SIG-M5 (cell line): ENCODE measurements around the gene PBRM1.
"Not testable (repeated sequence)": the region's sequence is repeated elsewhere in the genome, so short reads cannot be mapped to it uniquely, and the experiment has no call there.

ENCODE experiments used
- DNase-seq: peaks from one replicate; lab custom pipeline; 2025; lab: John Stamatoyannopoulos, UW

PBRM1 gene

GRCh38 chr3:52536369-52537164 is 149.1 kb downstream of the PBRM1 start, which contains the start of gene UQCC5:
UQCC5 (plus strand) TSS chr3:52536605; CDS start chr3:52536756, 151 bp downstream.
- DNase-seq, result peak; percentile 92

DNA sequence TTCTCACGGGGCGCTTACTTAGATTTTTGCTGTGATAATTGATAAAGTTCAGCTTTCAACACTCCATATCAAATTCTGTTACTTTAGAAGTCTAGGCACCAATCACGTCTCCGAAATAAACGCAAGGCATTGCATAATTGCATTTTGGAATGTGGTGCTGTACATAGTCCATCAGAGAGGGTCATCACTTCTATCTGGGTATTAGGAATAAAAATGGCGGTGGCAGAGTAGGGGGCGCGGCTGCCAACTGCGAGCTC is 149.7 kb downstream of the PBRM1 start:
- DNase-seq, result no peak

DNA sequence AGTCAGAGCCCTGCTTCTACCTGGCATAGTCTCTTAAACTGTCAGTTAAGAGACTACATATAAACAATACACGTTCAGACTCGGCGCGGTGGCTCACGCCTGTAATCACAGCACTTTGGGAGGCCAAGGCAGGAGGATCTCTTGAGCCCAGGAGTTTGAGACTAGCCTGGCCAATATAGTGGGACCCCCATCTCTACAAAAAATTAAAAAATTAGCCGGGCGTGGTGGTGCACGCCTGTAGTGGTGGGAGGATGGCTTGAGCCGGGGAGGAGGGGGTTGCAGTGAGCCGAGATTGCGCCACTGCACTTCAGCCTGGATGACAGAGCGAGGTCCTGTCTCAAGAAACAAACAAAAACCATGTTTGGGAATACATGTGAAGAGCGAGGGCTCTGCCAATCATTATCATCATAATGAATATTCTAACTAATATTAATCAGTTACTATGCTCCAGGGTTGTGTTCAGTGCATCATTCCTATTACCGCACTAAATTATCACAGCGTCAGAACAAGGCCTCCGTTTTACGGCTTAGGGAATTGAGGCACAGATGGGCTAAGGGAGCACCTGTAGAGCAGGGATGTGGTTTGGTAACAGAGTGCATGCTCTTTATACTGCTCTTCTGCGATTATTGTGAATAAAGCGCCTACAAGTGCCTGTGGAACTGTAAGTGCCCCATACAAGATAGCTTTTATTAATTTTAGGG is 150.2 kb downstream of the PBRM1 start:
- no peak for DNase-seq

GRCh38 chr3:52534281-52535183 is 151.2 kb downstream of the PBRM1 start:
- no peak for DNase-seq

GRCh38 chr3:52533623-52534280 is 152.0 kb downstream of the PBRM1 start, which contains the start of gene NT5DC2:
NT5DC2 (minus strand) TSS chr3:52533857; CDS start chr3:52533737, 120 bp downstream.
- DNase-seq, result no peak

- no peak for DNase-seq
Observed at GRCh38 chr3:52532838-52533622, 152.7 kb downstream of the PBRM1 start.

DNA sequence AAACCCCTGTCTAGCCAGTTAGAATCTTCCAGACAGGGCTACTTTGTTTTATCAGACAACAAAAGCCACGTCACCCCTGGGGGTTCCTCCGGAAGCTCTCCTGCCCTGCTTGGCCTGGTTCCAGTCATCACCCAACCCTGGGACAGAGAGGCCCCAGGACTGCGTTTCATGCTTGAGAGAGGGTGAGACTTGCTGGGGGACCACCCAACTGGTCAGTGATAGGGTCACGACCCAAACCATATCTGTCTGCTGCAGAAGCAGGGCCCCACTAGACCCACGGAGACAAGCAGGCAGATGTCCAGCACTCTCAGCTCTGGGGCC is 153.2 kb downstream of the PBRM1 start:
- DNase-seq, result no peak

DNA sequence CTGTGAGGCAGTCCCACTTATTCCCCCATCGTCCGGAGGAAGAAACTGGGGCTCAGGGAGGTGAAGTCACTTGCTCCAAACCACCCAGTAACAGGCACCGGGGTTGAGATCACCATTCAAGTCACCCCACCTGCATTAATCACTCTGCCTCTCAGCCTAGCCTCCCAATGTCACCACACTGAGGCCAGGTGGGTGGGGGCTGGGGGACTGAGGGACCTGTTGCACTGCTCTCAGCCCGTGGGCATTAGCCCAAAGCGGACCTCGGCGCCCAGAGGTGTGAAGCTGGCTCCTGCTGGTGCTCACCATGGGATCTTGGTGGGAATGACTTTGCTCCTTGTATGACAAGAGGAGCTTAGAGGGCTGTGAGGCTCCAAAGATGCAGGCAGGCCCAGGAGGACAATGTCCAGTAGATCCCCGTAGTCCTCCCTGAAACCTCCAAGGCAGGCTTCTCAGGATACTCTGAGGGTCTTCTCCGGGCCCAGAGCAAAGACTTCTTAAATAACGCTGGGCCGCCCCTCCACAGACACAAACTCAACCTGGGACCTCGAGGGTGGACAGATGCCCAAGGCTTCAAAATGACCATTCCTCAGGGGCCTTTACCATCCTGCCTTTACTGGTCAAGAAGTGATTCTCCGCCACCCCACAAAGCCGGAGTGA is 153.7 kb downstream of the PBRM1 start:
- no peak for DNase-seq

- DNase-seq, result no peak
Observed at GRCh38 chr3:52530918-52531826, 154.5 kb downstream of the PBRM1 start.

DNA sequence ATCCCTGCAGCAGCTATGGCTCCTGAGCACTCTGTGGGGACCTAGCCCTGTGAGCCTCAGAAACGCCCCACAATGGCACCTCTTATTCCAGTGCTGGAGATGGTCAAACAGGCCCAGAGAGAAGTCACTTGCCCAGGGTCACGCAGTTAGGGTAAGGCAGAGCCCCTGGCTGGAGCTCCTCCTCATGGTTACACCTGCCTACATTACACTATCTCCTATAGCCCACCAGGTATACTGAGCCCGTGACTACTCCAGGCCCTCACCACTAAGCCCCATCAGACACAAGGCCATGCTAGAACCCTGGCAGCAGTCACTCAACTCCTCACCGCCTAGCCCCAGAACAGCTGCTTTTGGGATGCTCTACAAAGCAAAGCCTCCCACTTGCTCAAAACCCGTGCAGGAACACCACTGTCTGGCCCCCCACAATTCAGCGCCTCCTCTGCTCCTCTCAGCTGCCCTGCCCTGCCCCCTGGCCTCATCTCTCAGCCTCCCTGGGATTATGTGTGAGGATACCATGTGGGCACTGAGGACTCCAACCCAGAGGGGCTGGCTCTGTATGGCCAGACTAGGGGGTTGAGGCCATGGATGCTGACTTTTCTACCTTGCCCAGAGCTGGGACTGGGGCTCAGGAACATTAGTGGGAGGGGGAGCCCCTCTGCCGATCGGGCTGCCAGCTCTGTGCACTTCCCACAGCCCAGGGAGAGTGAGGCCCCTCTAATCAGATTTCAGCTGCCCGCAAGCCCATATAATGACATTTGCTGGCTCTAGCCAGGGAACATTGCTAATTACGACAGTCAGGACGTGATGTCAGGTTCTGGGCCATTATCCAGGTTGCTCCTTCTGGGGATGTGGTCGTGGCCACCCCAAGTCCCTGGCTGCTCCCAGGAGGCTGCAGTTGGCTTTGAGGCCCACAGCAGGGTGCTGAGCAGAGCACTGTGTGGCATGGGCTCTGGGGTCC is 156.1 kb downstream of the PBRM1 start:
- DNase-seq, result no peak

DNA sequence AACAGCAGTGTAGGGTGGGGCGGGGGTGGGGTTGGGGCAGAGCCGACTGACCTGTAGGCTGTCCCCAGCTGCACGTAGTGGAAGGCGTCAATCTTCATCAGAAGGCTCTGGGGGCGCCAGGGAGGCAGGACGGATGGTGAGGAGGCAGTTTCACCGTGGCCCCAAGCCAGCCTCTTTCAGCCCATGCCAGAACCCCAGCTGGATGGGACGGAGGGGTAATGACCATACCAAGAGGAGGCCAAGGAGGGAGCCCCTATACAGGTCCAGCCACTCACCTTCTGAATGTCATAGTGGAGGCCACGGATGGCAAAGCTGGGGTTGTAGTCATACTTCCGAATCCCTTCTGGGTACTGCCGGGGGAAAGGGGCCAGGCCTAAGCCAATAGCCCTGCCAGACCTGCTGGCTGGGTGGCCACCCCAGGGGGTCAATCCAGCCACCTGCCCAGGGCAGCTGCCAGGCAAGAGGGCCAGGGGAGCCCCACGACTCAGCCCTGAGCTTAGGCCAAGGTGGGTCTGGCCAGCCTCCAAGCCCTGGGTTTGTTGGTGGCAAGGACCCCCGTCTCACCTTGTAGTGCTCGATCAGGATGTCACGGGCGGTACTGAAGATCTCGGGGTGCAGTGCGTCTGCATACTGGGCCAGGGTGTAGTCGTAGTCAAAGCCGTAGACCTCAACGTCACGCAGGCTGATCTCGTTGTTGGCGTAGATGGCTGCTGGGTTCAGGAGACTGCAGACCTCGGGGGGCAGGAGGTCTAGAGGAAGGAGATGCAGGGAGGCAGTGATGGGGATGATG is 156.9 kb downstream of the PBRM1 start:
- DNase-seq, result no peak

GRCh38 chr3:52527732-52528585 is 157.8 kb downstream of the PBRM1 start:
- no peak for DNase-seq

DNA sequence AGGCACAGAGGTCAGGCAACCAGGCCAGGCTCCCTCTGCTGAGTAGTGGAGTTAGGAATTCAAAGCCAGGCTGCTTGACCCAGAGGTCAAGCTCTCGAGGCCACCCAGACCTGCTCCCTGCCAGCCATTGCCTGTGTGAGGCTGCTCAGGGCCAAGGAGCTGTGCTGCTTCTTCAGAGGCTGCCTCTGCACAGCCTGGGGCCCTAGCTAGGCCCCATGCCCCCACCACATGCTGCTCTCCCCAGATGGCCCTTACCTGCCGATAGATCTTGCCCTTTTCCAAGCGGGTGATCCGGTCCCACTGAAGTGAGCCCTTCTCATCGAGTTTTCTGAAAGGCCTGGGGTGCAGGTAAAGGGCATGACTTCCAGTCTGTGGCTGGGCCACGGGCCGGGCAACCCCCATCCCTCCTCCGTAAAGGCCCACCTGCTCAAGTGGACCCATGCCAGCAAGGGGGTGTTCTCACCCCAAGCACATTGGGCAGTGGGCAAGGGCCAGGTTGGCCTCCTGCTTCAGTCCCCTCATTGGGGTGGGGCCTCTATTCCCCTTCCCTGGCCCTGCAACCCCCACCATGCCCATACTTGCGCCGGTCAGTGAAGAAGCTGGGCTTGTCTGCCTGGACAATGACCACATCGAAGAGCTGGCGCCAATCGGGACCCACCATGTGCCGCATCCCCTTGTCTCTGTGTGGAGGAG is 158.5 kb downstream of the PBRM1 start:
- DNase-seq, result no peak

- not testable (repeated sequence) for DNase-seq
Observed at GRCh38 chr3:52526671-52527038, 159.1 kb downstream of the PBRM1 start.

DNA sequence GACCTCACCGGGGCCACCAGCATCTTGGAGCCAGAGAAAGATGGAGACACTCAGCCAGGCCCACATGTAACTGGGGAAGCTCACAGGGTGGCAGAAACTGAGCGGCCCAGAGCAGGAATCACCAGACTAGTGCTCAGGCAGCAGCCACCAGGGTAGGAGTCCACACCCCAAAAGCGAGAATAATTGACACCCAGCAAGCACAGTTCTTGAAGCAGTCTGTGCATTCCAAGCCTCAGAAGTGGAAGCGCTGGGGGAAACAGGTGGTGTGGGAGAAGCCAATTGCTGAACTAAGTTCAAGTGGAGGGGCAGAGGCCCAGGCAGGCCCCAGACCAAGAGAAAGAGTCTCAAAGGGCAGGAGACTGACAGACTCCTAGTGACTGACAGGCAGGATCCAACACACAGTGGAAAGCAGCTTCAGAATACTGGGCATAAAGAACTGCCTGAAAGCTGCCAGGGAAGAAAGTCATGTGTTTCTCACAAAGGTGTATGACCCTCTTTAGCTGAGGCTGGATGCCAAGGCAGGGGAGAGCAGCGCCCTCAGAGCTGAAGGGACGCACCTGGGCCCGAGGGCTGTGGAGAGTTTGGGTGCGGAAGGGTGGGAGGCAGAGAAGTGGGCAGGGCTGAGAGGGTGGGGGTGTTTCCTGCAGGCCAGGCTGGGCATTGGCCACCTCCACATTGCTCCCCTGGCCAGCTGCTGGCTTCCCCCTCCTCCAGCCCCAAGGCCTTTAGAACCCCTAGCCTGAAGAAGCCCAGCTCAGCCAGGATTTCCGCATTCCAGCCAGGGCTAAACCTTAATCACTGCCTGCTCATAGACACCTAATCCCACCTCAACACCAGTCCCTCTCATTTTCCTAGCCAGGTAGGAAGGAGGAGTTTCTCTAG is 159.8 kb downstream of the PBRM1 start:
- no peak for DNase-seq
